OCI-LY3 (cell line): ENCODE measurements around the gene SMIM23.
"Not testable (repeated sequence)": the region's sequence is repeated elsewhere in the genome, so short reads cannot be mapped to it uniquely, and the experiment has no call there.

Source experiments
- H2AFZ ChIP-seq: fragments of 200-600, 300-600 bp; shearing (Covaris generic); 2 replicates; pipeline ENCODE4 v1.6.0; 2014; ENCODE audit warnings: antibody characterized with exemption, low read depth, low read length
- H3K27ac ChIP-seq: fragments of 200-600, 300-600 bp; sonication (generic); 2 replicates; pipeline ENCODE4 v1.5.1; 2014; ENCODE audit warnings: mild to moderate bottlenecking, low read length, moderate library complexity, mixed read lengths
- H3K27me3 ChIP-seq: fragments of 200-600, 300-600 bp; sonication (generic); 2 replicates; pipeline ENCODE4 v1.6.1; 2014; ENCODE audit warnings: low read depth, low read length, mixed read lengths
- H3K36me3 ChIP-seq: fragments of 200-600, 300-600 bp; sonication (generic); replicated peaks from 2 replicates; pipeline ENCODE3; 2014; ENCODE audit warnings: low read depth, low read length, mixed read lengths
- H3K4me1 ChIP-seq: fragments of 300-600, 200-600 bp; sonication (generic); 2 replicates; pipeline ENCODE4 v1.6.1; 2014; ENCODE audit warnings: low read length, mixed read lengths
- H3K4me2 ChIP-seq: fragments of 200-600, 300-600 bp; sonication (generic); 2 replicates; pipeline ENCODE4 v1.6.1; 2014; ENCODE audit warnings: low read length, mixed read lengths
- H3K4me3 ChIP-seq: fragments of 300-600, 200-600 bp; sonication (generic); 2 replicates; pipeline ENCODE4 v1.5.1; 2014; ENCODE audit warnings: antibody characterized with exemption, mild to moderate bottlenecking, low read length, moderate library complexity
- H3K79me2 ChIP-seq: fragments of 300-600, 200-600 bp; shearing (Covaris generic); 2 replicates; pipeline ENCODE4 v1.6.1; 2014; ENCODE audit warnings: mild to moderate bottlenecking, low read length, mixed read lengths
- H3K9ac ChIP-seq: fragments of 300-600, 200-600 bp; shearing (Covaris generic); 2 replicates; pipeline ENCODE4 v1.6.0; 2014; ENCODE audit warnings: mild to moderate bottlenecking, low read length, moderate library complexity
- H3K9me3 ChIP-seq: fragments of 200-600, 300-600 bp; shearing (Covaris generic); 2 replicates; pipeline ENCODE4 v1.6.1; 2014; ENCODE audit warnings: low read length, mixed read lengths; ENCODE audit not compliant: insufficient read depth
- H4K20me1 ChIP-seq: fragments of 200-600, 300-600 bp; sonication (generic); 2 replicates; pipeline ENCODE4 v1.6.1; 2016; ENCODE audit warnings: low read length, mixed read lengths; ENCODE audit not compliant: insufficient read depth
- CTCF ChIP-seq: fragments of 200-600, 300-600 bp; sonication (generic); IDR thresholded peaks from 2 replicates; pipeline ENCODE4 v1.5.1; 2014; ENCODE audit warnings: antibody characterized with exemption, low read length, low read depth
- EZH2phosphoT487 ChIP-seq: fragments of 200-600 bp; shearing (Covaris generic); IDR thresholded peaks from 2 replicates; pipeline ENCODE4 v1.6.1; 2018; ENCODE audit warnings: antibody characterized with exemption, mixed run types, low read depth

The SMIM23 gene

GRCh38 chr5:171776770-171777759 lies 8.6 kb upstream of the SMIM23 start:
- Histone ChIP-seq H3K9ac (no peak overlapping the region), H3K9me3 (no peaks in the 10 kb centered on the region), H3K4me2 (no peak overlapping the region), H3K27ac (no peak overlapping the region), H3K27me3 (peaks cover 12% of the 10 kb centered on the region), H3K36me3 (no peaks in the 10 kb centered on the region), H3K79me2 (no peaks in the 10 kb centered on the region), H3K4me3 (no peak overlapping the region), H3K4me1 (no peaks in the 10 kb centered on the region), H2AFZ (no peak overlapping the region), H4K20me1 (no peaks in the 10 kb centered on the region)
- TF ChIP-seq CTCF (no peak), EZH2phosphoT487 (no peak)

GRCh38 chr5:171781744-171782143 lies 3.9 kb upstream of the SMIM23 start:
- not testable (repeated sequence) for H3K36me3 ChIP-seq, H3K9ac ChIP-seq, H3K79me2 ChIP-seq, H3K9me3 ChIP-seq, H4K20me1 ChIP-seq, H3K4me1 ChIP-seq, H3K27ac ChIP-seq, H3K27me3 ChIP-seq, H2AFZ ChIP-seq, H3K4me3 ChIP-seq, H3K4me2 ChIP-seq

GRCh38 chr5:171782332-171782966 lies 3.2 kb upstream of the SMIM23 start:
- no peaks in the 10 kb centered on the region for H3K9me3 ChIP-seq
- no peak for TF ChIP-seq EZH2phosphoT487
- TF ChIP-seq CTCF: no peak

GRCh38 chr5:171783051-171783450 lies 2.6 kb upstream of the SMIM23 start:
- H3K9me3 ChIP-seq: no peaks in the 10 kb centered on the region
- H3K4me2 ChIP-seq: no peak overlapping the region
- H3K79me2 ChIP-seq: no peaks in the 10 kb centered on the region
- H2AFZ ChIP-seq: no peak overlapping the region
- no peaks in the 10 kb centered on the region for H3K4me1 ChIP-seq
- peaks cover 9% of the 10 kb centered on the region for H3K27me3 ChIP-seq
- H3K9ac ChIP-seq: no peak overlapping the region
- TF ChIP-seq EZH2phosphoT487 (no peak), CTCF (no peak)
- H3K4me3 ChIP-seq: no peak overlapping the region
- H3K27ac ChIP-seq: no peak overlapping the region
- H3K36me3 ChIP-seq: no peaks in the 10 kb centered on the region
- H4K20me1 ChIP-seq: no peaks in the 10 kb centered on the region

More at GRCh38 chr5:171782332-171782966, 3.2 kb upstream of the SMIM23 start:
- Histone ChIP-seq H2AFZ (no peak overlapping the region), H3K79me2 (no peaks in the 10 kb centered on the region), H3K4me2 (no peak overlapping the region), H3K36me3 (no peaks in the 10 kb centered on the region), H3K27ac (no peak overlapping the region), H3K9ac (no peak overlapping the region), H3K4me1 (no peaks in the 10 kb centered on the region), H3K4me3 (no peak overlapping the region), H3K27me3 (peaks cover 9% of the 10 kb centered on the region), H4K20me1 (no peaks in the 10 kb centered on the region)
